GM21390 (cell line): ENCODE measurements around the gene PRPS2.

Source experiments
- ATAC-seq: cut with Tn5 transposase; IDR thresholded peaks from one replicate; pipeline ENCODE4 v1.9.1; 2021; ENCODE audit not compliant: unreplicated experiment

PRPS2 gene

GRCh38 chrX:12811658-12812057 is 20.4 kb downstream of the PRPS2 start:
- no peak for ATAC-seq

GRCh38 chrX:12814420-12814819 is 23.2 kb downstream of the PRPS2 start:
- ATAC-seq = peak; percentile 46

GRCh38 chrX:12817528-12817927 is 26.3 kb downstream of the PRPS2 start:
- no peak for ATAC-seq

- ATAC-seq = no peak
Observed at GRCh38 chrX:12819222-12819621, 28.0 kb downstream of the PRPS2 start.

- ATAC-seq = no peak
Observed at GRCh38 chrX:12820737-12821136, 29.5 kb downstream of the PRPS2 start.

GRCh38 chrX:12824944-12825343 is 33.7 kb downstream of the PRPS2 start:
- no peak for ATAC-seq

- no peak for ATAC-seq
Observed at GRCh38 chrX:12825801-12826200, 34.6 kb downstream of the PRPS2 start.

- ATAC-seq = no peak
Observed at GRCh38 chrX:12843061-12843667, 52.0 kb downstream of the PRPS2 start.

GRCh38 chrX:12843668-12844279 is 52.6 kb downstream of the PRPS2 start:
- peak; percentile 96 for ATAC-seq

- ATAC-seq = peak; percentile 34
Observed at GRCh38 chrX:12844319-12844718, 53.1 kb downstream of the PRPS2 start.

GRCh38 chrX:12865359-12865758 is 74.1 kb downstream of the PRPS2 start:
- ATAC-seq = no peak

- ATAC-seq = peak; percentile 51
Observed at GRCh38 chrX:12866451-12867377, 75.5 kb downstream of the PRPS2 start, which contains the start of gene TLR7. Gene TLR7 (plus strand): TSS chrX:12867072. CDS start chrX:12867579, 507 bp downstream.

GRCh38 chrX:12867685-12868084 is 76.5 kb downstream of the PRPS2 start:
- ATAC-seq = no peak

GRCh38 chrX:12868747-12869146 is 77.5 kb downstream of the PRPS2 start:
- peak; percentile 52 for ATAC-seq

GRCh38 chrX:12871257-12871656 is 80.0 kb downstream of the PRPS2 start:
- no peak for ATAC-seq

- ATAC-seq = no peak
Observed at GRCh38 chrX:12872741-12873140, 81.5 kb downstream of the PRPS2 start.
